H1 (cell line): ENCODE measurements around the gene ISOC2.

Experiments used
- HDAC6 ChIP-seq: IDR thresholded peaks from one replicate; pipeline ENCODE4 v1.7.1; 2012; ENCODE audit warnings: low read depth, mild to moderate bottlenecking, inconsistent platforms, low read length, moderate library complexity
- KDM1A ChIP-seq: fragments of 200-600, 300-600 bp; sonication (generic); IDR thresholded peaks from 2 replicates; pipeline ENCODE4 v1.7.1; 2016; ENCODE audit warnings: mild to moderate bottlenecking, low read length, borderline replicate concordance
- TAF1 ChIP-seq: IDR thresholded peaks from 2 replicates; pipeline ENCODE4 v1.6.1; 2011; ENCODE audit warnings: mild to moderate bottlenecking, low read depth, low read length
- TF ChIP-seq, protein P1 (sequence below), 3 experiments: IDR thresholded peaks; 1 replicate in 2 of 3; 2 replicates in 1 of 3; pipeline versions ENCODE4 v1.5.1 to v1.6.1; 2011; ENCODE audit warnings: low read length in 3 of 3, mild to moderate bottlenecking in 3 of 3, inconsistent platforms in 2 of 3, low read depth in 1 of 3, moderate library complexity in 1 of 3; ENCODE audit not compliant: insufficient read depth in 1 of 3; ENCODE audit errors: control extremely low read depth in 1 of 3

DNA sequence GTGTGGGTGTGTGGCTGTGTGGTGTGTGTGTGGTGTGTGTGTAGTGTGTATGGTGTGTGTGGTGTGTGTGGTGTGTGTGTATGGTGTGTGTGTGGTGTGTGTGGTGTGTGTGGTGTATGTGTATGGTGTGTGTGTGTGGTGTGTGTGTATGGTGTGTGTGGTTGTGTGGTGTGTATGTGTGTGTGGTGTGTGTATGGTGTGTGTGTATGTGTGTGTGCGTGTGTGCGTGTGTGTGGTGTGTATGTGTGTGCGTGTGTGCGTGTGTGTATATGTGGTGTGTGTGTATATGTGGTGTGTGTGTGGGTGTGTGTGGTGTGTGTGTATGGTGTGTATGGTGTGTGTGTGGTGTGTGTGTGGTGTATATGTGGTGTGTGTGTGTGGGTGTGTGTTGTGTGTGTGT lies 26.4 kb downstream of the ISOC2 start:
- no peak for TF ChIP-seq TAF1
- TF ChIP-seq HDAC6, result no peak
- TF ChIP-seq, protein P1, sequence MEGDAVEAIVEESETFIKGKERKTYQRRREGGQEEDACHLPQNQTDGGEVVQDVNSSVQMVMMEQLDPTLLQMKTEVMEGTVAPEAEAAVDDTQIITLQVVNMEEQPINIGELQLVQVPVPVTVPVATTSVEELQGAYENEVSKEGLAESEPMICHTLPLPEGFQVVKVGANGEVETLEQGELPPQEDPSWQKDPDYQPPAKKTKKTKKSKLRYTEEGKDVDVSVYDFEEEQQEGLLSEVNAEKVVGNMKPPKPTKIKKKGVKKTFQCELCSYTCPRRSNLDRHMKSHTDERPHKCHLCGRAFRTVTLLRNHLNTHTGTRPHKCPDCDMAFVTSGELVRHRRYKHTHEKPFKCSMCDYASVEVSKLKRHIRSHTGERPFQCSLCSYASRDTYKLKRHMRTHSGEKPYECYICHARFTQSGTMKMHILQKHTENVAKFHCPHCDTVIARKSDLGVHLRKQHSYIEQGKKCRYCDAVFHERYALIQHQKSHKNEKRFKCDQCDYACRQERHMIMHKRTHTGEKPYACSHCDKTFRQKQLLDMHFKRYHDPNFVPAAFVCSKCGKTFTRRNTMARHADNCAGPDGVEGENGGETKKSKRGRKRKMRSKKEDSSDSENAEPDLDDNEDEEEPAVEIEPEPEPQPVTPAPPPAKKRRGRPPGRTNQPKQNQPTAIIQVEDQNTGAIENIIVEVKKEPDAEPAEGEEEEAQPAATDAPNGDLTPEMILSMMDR (IDR thresholded peaks at IDR 0.05; ENCODE audit: control extremely low read depth in 1 of 3, insufficient read depth in 1 of 3, low read depth in 1 of 3, low read length in 3 of 3), result no peak
- TF ChIP-seq KDM1A, result no peak
